BJ (cell line): ENCODE results near the gene ZDHHC4. TPM values are rescaled to one million over a fixed set of nuclear protein-coding genes. Genes with fewer than 3 reads are reported as not detected.

Experiments
- CTCF ChIA-PET: fragments of 350-600 bp; formaldehyde crosslinking; extraction: SDS; loops from one replicate; lab custom pipeline; 2021; ENCODE audit warnings: antibody characterized with exemption, inconsistent platforms; lab: Yijun Ruan, JAX
- POLR2A ChIA-PET: fragments of 300-600 bp; sonication (Branson Sonifier 250); formaldehyde crosslinking; extraction: SDS; loops from one replicate; lab custom pipeline; 2021; ENCODE audit warnings: antibody characterized with exemption; lab: Charles Lee
- DNase-seq: peaks from one replicate; pipeline ENCODE4 v3.0.0-alpha.2; 2011; ENCODE audit warnings: low read depth
- H3K27me3 ChIP-seq: 2 replicates; pipeline ENCODE4 v1.6.0; 2011; ENCODE audit warnings: low read length; ENCODE audit not compliant: control insufficient read depth, insufficient read depth
- H3K36me3 ChIP-seq: 2 replicates; pipeline ENCODE4 v1.5.1; 2011; ENCODE audit warnings: low read length; ENCODE audit not compliant: control insufficient read depth, insufficient read depth
- H3K4me3 ChIP-seq: 2 replicates; pipeline ENCODE4 v1.5.1; 2011; ENCODE audit warnings: low read depth, mild to moderate bottlenecking, control low read depth, low read length
- CTCF ChIP-seq: IDR thresholded peaks from 2 replicates; pipeline ENCODE4 v1.5.1; 2011; ENCODE audit warnings: low read depth, mild to moderate bottlenecking, control low read depth, inconsistent platforms, low read length, moderate library complexity; ENCODE audit not compliant: insufficient read depth
- polyA plus RNA-seq: library from polyadenylated mRNA; depleted of rRNA; stranded (reverse); fragments of >200 nt; gene quantifications from 2 replicates; pipeline ENCODE4 v1.2.3, GENCODE V29; 2011

The ZDHHC4 gene
- polyA plus RNA-seq, 1 experiment, result 116 TPM

- peaks cover 1% of the 10 kb centered on the region; the same call in 1 of the 2 replicates for H3K27me3 ChIP-seq
- H3K4me3 ChIP-seq, result no peak overlapping the region
- no peaks in the 10 kb centered on the region for H3K36me3 ChIP-seq
- DNase-seq, result no peak
- ChIA-PET CTCF (no interaction called here), POLR2A (no interaction called here)
- TF ChIP-seq CTCF, result no peak
Observed at GRCh38 chr7:6542368-6542767, 34.9 kb upstream of the ZDHHC4 start.

- ChIA-PET CTCF (no interaction called here), POLR2A (no interaction called here)
- no peak overlapping the region for H3K4me3 ChIP-seq
- no peak for TF ChIP-seq CTCF
- DNase-seq, result no peak
- no peaks in the 10 kb centered on the region for H3K36me3 ChIP-seq
- H3K27me3 ChIP-seq, result 0 out of 2 replicates have a peak, but pooled peaks cover 1% of the 10 kb centered on the region
Observed at GRCh38 chr7:6545398-6546126, 31.7 kb upstream of the ZDHHC4 start.

GRCh38 chr7:6546498-6547251 is 30.6 kb upstream of the ZDHHC4 start:
- H3K4me3 ChIP-seq, result no peak overlapping the region
- 0 out of 2 replicates have a peak, but pooled peaks cover 1% of the 10 kb centered on the region for H3K27me3 ChIP-seq
- H3K36me3 ChIP-seq, result no peaks in the 10 kb centered on the region
- CTCF ChIA-PET, result no interaction called here
- DNase-seq, result no peak
- TF ChIP-seq CTCF, result no peak
- POLR2A ChIA-PET, result no interaction called here

GRCh38 chr7:6547400-6547799 is 29.9 kb upstream of the ZDHHC4 start:
- POLR2A ChIA-PET, result no interaction called here
- CTCF ChIA-PET, result interaction anchor here (1.6 kb wide), 1 partner anchor 42 kb away, joined by 4 read pairs; the partner anchor contains the start of gene INTS15
- H3K4me3 ChIP-seq, result no peak overlapping the region
- TF ChIP-seq CTCF, result no peak
- no peaks in the 10 kb centered on the region for H3K36me3 ChIP-seq
- DNase-seq, result no peak
- H3K27me3 ChIP-seq, result 0 out of 2 replicates have a peak, but pooled peaks cover 1% of the 10 kb centered on the region

GRCh38 chr7:6551016-6551511 is 26.2 kb upstream of the ZDHHC4 start, which contains the start of gene GRID2IP:
TSS of gene GRID2IP (minus strand) at chr7:6551461. CDS start at chr7:6551436, 25 bp downstream.
- no peak within 1 kb of the TSS for H3K4me3 ChIP-seq
- no peaks in the 10 kb centered on the region for H3K36me3 ChIP-seq
- no peak for DNase-seq
- CTCF ChIA-PET, result no interaction called here
- no peaks in the 10 kb centered on the region for H3K27me3 ChIP-seq
- POLR2A ChIA-PET, result interaction anchor here (0.6 kb wide), 1 partner anchor 27 kb away, joined by 4 read pairs; no protein-coding TSS in a partner anchor
- TF ChIP-seq CTCF, result no peak
